H1 (cell line): ENCODE data around the gene CCDC183. TPM values are rescaled to one million over a fixed set of nuclear protein-coding genes. Genes with fewer than 3 reads are reported as not detected.
A peak's percentile ranks its signal among the peaks of the same experiment; 100 is the strongest.

Experiments used
- CTCF ChIA-PET: fragments of 300-600 bp; sonication (Branson Sonifier 250); formaldehyde crosslinking; loops from one replicate; lab custom pipeline; 2021; ENCODE audit not compliant: partially characterized antibody; lab: Charles Lee
- POLR2A ChIA-PET: fragments of 300-600 bp; sonication (Branson Sonifier 250); formaldehyde crosslinking; loops from one replicate; lab custom pipeline; 2021; ENCODE audit warnings: inconsistent platforms; ENCODE audit not compliant: partially characterized antibody; lab: Charles Lee
- DNase-seq, 2 experiments: peaks; one replicate each; pipeline versions ENCODE4 v3.0.0 to v3.0.0-alpha.2; 2010 to 2022; ENCODE audit warnings: low spot score in 2 of 2, low read depth in 1 of 2, mixed read lengths in 1 of 2
- FAIRE-seq: peaks from 2 replicates; lab custom pipeline; 2011; peaks lifted over from hg19 to GRCh38; lab: Jason Lieb, UNC
- H2AFZ ChIP-seq: 2 replicates; pipeline ENCODE4 v1.8.1; 2012; ENCODE audit warnings: low read length, inconsistent platforms
- H2AK5ac ChIP-seq: 2 replicates; pipeline ENCODE4 v1.6.1; 2013; ENCODE audit warnings: low read depth, low read length
- H2BK120ac ChIP-seq: replicated peaks from 2 replicates; pipeline ENCODE3; 2013; ENCODE audit warnings: low read depth, low read length, inconsistent platforms
- H2BK12ac ChIP-seq: 2 replicates; pipeline ENCODE4 v1.6.1; 2013; ENCODE audit warnings: low read depth, low read length
- H2BK15ac ChIP-seq: 2 replicates; pipeline ENCODE4 v1.6.1; 2013; ENCODE audit warnings: low read length
- H2BK20ac ChIP-seq: 2 replicates; pipeline ENCODE4 v1.6.1; 2013; ENCODE audit warnings: low read length
- H2BK5ac ChIP-seq: 2 replicates; pipeline ENCODE4 v1.6.1; 2013; ENCODE audit warnings: low read depth, low read length
- H3K14ac ChIP-seq: 2 replicates; pipeline ENCODE4 v1.6.1; 2013; ENCODE audit warnings: inconsistent platforms; ENCODE audit not compliant: insufficient read length
- H3K18ac ChIP-seq: 2 replicates; pipeline ENCODE4 v1.6.1; 2013; ENCODE audit warnings: low read length; ENCODE audit errors: extremely low read depth
- H3K23ac ChIP-seq: 2 replicates; pipeline ENCODE4 v1.6.1; 2013; ENCODE audit warnings: inconsistent platforms; ENCODE audit not compliant: insufficient read length
- H3K23me2 ChIP-seq: 2 replicates; pipeline ENCODE4 v1.6.1; 2013; ENCODE audit warnings: low read depth, low read length
- H3K27ac ChIP-seq: 2 replicates; pipeline ENCODE4 v1.6.1; 2011; ENCODE audit warnings: low read depth, low read length, inconsistent platforms
- H3K27me3 ChIP-seq, 4 experiments: replicated peaks in 1 of 4; 1 replicate in 1 of 4; 2 replicates in 3 of 4; pipeline versions ENCODE4 v1.6.1 to v1.8.1; 2011 to 2013; ENCODE audit warnings: low read length in 3 of 4, mild to moderate bottlenecking in 3 of 4, inconsistent platforms in 2 of 4, mixed read lengths in 2 of 4, moderate library complexity in 1 of 4; ENCODE audit not compliant: control insufficient read depth in 3 of 4, insufficient read depth in 3 of 4; ENCODE audit errors: extremely low read depth in 1 of 4
- H3K36me3 ChIP-seq, 4 experiments: 2 replicates each; pipeline versions ENCODE4 v1.6.1 to v1.8.1; 2011 to 2013; ENCODE audit warnings: mild to moderate bottlenecking in 4 of 4, low read length in 3 of 4, moderate library complexity in 2 of 4, control low read depth in 1 of 4, inconsistent platforms in 1 of 4; ENCODE audit not compliant: insufficient read depth in 4 of 4, control insufficient read depth in 2 of 4
- H3K4ac ChIP-seq: replicated peaks from 2 replicates; pipeline ENCODE3; 2013; ENCODE audit warnings: low read length, low read depth, mixed read lengths, inconsistent platforms; ENCODE audit not compliant: insufficient read length
- H3K4me1 ChIP-seq, 4 experiments: replicated peaks in 1 of 4; 1 replicate in 1 of 4; 2 replicates in 3 of 4; pipeline versions ENCODE4 v1.6.1 to v1.8.1; 2011 to 2013; ENCODE audit warnings: low read length in 3 of 4, inconsistent platforms in 2 of 4, mixed read lengths in 1 of 4; ENCODE audit not compliant: insufficient read depth in 4 of 4, control insufficient read depth in 3 of 4
- H3K4me2 ChIP-seq, 2 experiments: 2 replicates each; pipeline versions ENCODE4 v1.6.1 to v1.8.1; 2011 to 2013; ENCODE audit warnings: low read depth in 2 of 2, low read length in 2 of 2, control low read depth in 1 of 2, inconsistent platforms in 1 of 2, mild to moderate bottlenecking in 1 of 2; ENCODE audit not compliant: insufficient read depth in 1 of 2
- H3K4me3 ChIP-seq, 4 experiments: fragments of 200-600, 300-600 bp in 1 of 4; sonication (generic), shearing (Covaris generic), sonication (Bioruptor Twin) in 1 of 4; 2 replicates each; pipeline versions ENCODE4 v1.5.1 to v1.8.1; 2011 to 2016; ENCODE audit warnings: low read length in 4 of 4, low read depth in 3 of 4, control low read depth in 2 of 4, inconsistent platforms in 2 of 4, mild to moderate bottlenecking in 2 of 4, mixed read lengths in 1 of 4, moderate library complexity in 1 of 4; ENCODE audit not compliant: insufficient read depth in 2 of 4; ENCODE audit errors: extremely low read depth in 1 of 4
- H3K56ac ChIP-seq: replicated peaks from 2 replicates; pipeline ENCODE3; 2013; ENCODE audit warnings: low read depth, mild to moderate bottlenecking, mixed read lengths, low read length, inconsistent platforms; ENCODE audit not compliant: insufficient read length
- H3K79me1 ChIP-seq: 2 replicates; pipeline ENCODE4 v1.6.1; 2013; ENCODE audit warnings: low read depth, low read length, control low read depth
- H3K79me2 ChIP-seq, 2 experiments: 2 replicates each; pipeline versions ENCODE4 v1.6.1 to v1.8.1; 2012 to 2013; ENCODE audit warnings: low read length in 2 of 2, mild to moderate bottlenecking in 2 of 2, inconsistent platforms in 1 of 2; ENCODE audit not compliant: insufficient read depth in 2 of 2, control insufficient read depth in 1 of 2
- H3K9ac ChIP-seq, 4 experiments: replicated peaks in 1 of 4; 1 replicate in 1 of 4; 2 replicates in 3 of 4; pipeline versions ENCODE4 v1.6.1 to v1.8.1; 2011 to 2013; ENCODE audit warnings: low read depth in 3 of 4, low read length in 3 of 4, control low read depth in 2 of 4, mild to moderate bottlenecking in 2 of 4, moderate library complexity in 2 of 4, inconsistent platforms in 1 of 4; ENCODE audit errors: extremely low read depth in 1 of 4
- H3K9me3 ChIP-seq, 2 experiments: 2 replicates each; pipeline versions ENCODE4 v1.6.1 to v1.8.1; 2012 to 2013; ENCODE audit warnings: mild to moderate bottlenecking in 2 of 2, moderate library complexity in 2 of 2, control low read depth in 1 of 2, inconsistent platforms in 1 of 2, low read depth in 1 of 2, low read length in 1 of 2, mixed read lengths in 1 of 2; ENCODE audit not compliant: insufficient read depth in 2 of 2
- H4K20me1 ChIP-seq, 2 experiments: replicated peaks in 1 of 2; 2 replicates each; pipeline versions ENCODE3 to v1.8.1; 2011 to 2013; ENCODE audit warnings: inconsistent platforms in 2 of 2, low read length in 2 of 2, mild to moderate bottlenecking in 1 of 2; ENCODE audit not compliant: insufficient read depth in 2 of 2, control insufficient read depth in 1 of 2
- H4K5ac ChIP-seq: 2 replicates; pipeline ENCODE4 v1.6.1; 2013; ENCODE audit warnings: low read length, low read depth, mixed read lengths, inconsistent platforms; ENCODE audit not compliant: insufficient read length
- H4K8ac ChIP-seq: 2 replicates; pipeline ENCODE4 v1.8.0; 2013; ENCODE audit warnings: mild to moderate bottlenecking, moderate library complexity, low read length, inconsistent platforms; ENCODE audit not compliant: insufficient read depth; ENCODE audit errors: extremely low read depth
- H4K91ac ChIP-seq: replicated peaks from 2 replicates; pipeline ENCODE3; 2013; ENCODE audit warnings: low read length, mixed read lengths, inconsistent platforms; ENCODE audit not compliant: insufficient read length
- JUN ChIP-seq: IDR thresholded peaks from 2 replicates; pipeline ENCODE4 v1.6.1; 2011; ENCODE audit warnings: low read depth, mild to moderate bottlenecking, improper control_type of control experiment, low read length
- POLR2AphosphoS5 ChIP-seq: IDR thresholded peaks from 2 replicates; pipeline ENCODE4 v1.6.1; 2011; ENCODE audit warnings: low read depth, low read length
- POU5F1 ChIP-seq: IDR thresholded peaks from 2 replicates; pipeline ENCODE4 v1.6.1; 2011; ENCODE audit warnings: low read depth, mild to moderate bottlenecking, low read length, moderate library complexity
- RAD21 ChIP-seq, 2 experiments: IDR thresholded peaks in 1 of 2; conservative IDR thresholded peaks in 1 of 2; 2 replicates each; pipeline ENCODE4 v1.6.1; 2011; ENCODE audit warnings: low read depth in 2 of 2, low read length in 2 of 2, improper control_type of control experiment in 1 of 2, inconsistent platforms in 1 of 2, mild to moderate bottlenecking in 1 of 2, moderate library complexity in 1 of 2
- SP2 ChIP-seq: IDR thresholded peaks from 2 replicates; pipeline ENCODE4 v1.6.1; 2012; ENCODE audit warnings: mild to moderate bottlenecking, low read length, inconsistent platforms
- TBP ChIP-seq: IDR thresholded peaks from 2 replicates; pipeline ENCODE4 v1.6.1; 2011; ENCODE audit warnings: low read depth, low read length, improper control_type of control experiment
- WGBS, 2 experiments: shearing (Covaris generic) in 1 of 2; methylation state at CpG; one replicate each; pipeline versions ENCODE4 v1.1.6 to v1.1.7; 2013 to 2015; ENCODE audit warnings: low lambda C conversion rate in 2 of 2, mixed read lengths in 2 of 2, inconsistent platforms in 1 of 2, low coverage in 1 of 2, missing lambda C conversion rate in 1 of 2; ENCODE audit not compliant: insufficient replicate concordance in 2 of 2, insufficient coverage in 1 of 2, insufficient read length in 1 of 2; ENCODE audit errors: extremely low coverage in 1 of 2, missing lambda C conversion rate in 1 of 2; 5-methylcytosine and 5-hydroxymethylcytosine counted together
- polyA plus RNA-seq, 7 experiments: library from polyadenylated mRNA; depleted of rRNA in 3 of 7; stranded (reverse) in 5 of 7; unstranded in 2 of 7; fragments of >200 nt in 5 of 7; fragments of 200-250 nt in 2 of 7; gene quantifications; 1 replicate in 5 of 7; 2 replicates in 1 of 7; 4 replicates in 1 of 7; pipeline versions ENCODE4 v1.2.1 to v1.2.3, GENCODE V29; 2011 to 2013; ENCODE audit warnings: missing spikeins in 2 of 7, mixed read lengths in 2 of 7
- total RNA-seq: library from RNA; stranded (reverse); fragmentation: NEBNext Ultra II Directional; extraction: Animal tissue kit (Norgen Biotek cat#: 25700); gene quantifications from 2 replicates; pipeline ENCODE4 v1.2.1, GENCODE V29; 2021
- TF ChIP-seq, protein P1 (sequence below): IDR thresholded peaks from 2 replicates; pipeline ENCODE4 v1.6.1; 2011; ENCODE audit warnings: low read length, improper control_type of control experiment
- TF ChIP-seq, protein P2 (sequence below): IDR thresholded peaks from 2 replicates; pipeline ENCODE4 v1.6.1; 2011; ENCODE audit warnings: low read depth, mild to moderate bottlenecking, low read length; ENCODE audit not compliant: insufficient read depth

Gene CCDC183
- total and polyA plus RNA-seq, 2 of the 8 experiments (the other 6 are each of a cell fraction or from before 2014, with no cell fraction given): 0.51 to 1.6 TPM

- no peak overlapping the region for H4K5ac ChIP-seq
- WGBS, 2 experiments: 92% methylated on average over 20 of the region's 23 CpGs; no CpG with 5 or more reads in 1 of the 2 experiments
- POLR2A ChIA-PET: interaction anchor here (1.1 to 16.2 kb wide), 2 partner anchors 16 to 27 kb away, joined by 3 to 248 read pairs; partner anchors contain the start of gene AJM1
- no peak overlapping the region for H4K91ac ChIP-seq
- no peak overlapping the region for H2BK5ac ChIP-seq
- H3K4me3 ChIP-seq: no peak overlapping the region
- no peak overlapping the region for H3K9ac ChIP-seq
- H4K8ac ChIP-seq: peak overlapping the region; percentile 14; the same call in 1 of the 2 replicates
- peaks cover 0 to 7% (median 2%) of the 10 kb centered on the region in 4 experiments; a peak in 5 of 7 replicates for H3K4me1 ChIP-seq
- no peaks in the 10 kb centered on the region for H3K79me1 ChIP-seq
- no peak overlapping the region for H2AK5ac ChIP-seq
- H3K4me2 ChIP-seq: no peak overlapping the region
- no peak overlapping the region for H2BK120ac ChIP-seq
- no peak overlapping the region for H3K4ac ChIP-seq
- H3K79me2 ChIP-seq: no peaks in the 10 kb centered on the region
- FAIRE-seq (no peak), DNase-seq (peak in 1 of 2 experiments; percentile 52)
- no peak overlapping the region for H3K18ac ChIP-seq
- H2BK15ac ChIP-seq: no peak overlapping the region
- H3K14ac ChIP-seq: no peak overlapping the region
- no peak overlapping the region for H2BK20ac ChIP-seq
- H3K23ac ChIP-seq: no peak overlapping the region
- no peaks in the 10 kb centered on the region for H3K9me3 ChIP-seq
- no peaks in the 10 kb centered on the region; the same call in 1 of the 2 replicates for H3K23me2 ChIP-seq
- H2BK12ac ChIP-seq: no peak overlapping the region
- no peak overlapping the region for H3K56ac ChIP-seq
- no peak overlapping the region for H3K27ac ChIP-seq
- H3K36me3 ChIP-seq: peaks cover 0 to 7% (median 3%) of the 10 kb centered on the region in 4 experiments; a peak in 5 of 8 replicates
- H2AFZ ChIP-seq: no peak overlapping the region
- peaks cover 3 to 12% of the 10 kb centered on the region in 2 experiments for H4K20me1 ChIP-seq
- CTCF ChIA-PET: interaction anchor here (0.7 to 1.5 kb wide), 2 partner anchors 11 to 43 kb away, joined by 3 read pairs; no protein-coding TSS in a partner anchor
- H3K27me3 ChIP-seq: no peaks in the 10 kb centered on the region
- TF ChIP-seq TBP (no peak), RAD21 (IDR thresholded peaks at IDR 0.05 in 1 of 2, conservative IDR thresholded peaks at IDR 0.05 in 1 of 2; ENCODE audit: low read depth in 2 of 2, low read length in 2 of 2) (no peak), POLR2AphosphoS5 (no peak), JUN (no peak), POU5F1 (no peak), SP2 (no peak)
- TF ChIP-seq, protein P1, sequence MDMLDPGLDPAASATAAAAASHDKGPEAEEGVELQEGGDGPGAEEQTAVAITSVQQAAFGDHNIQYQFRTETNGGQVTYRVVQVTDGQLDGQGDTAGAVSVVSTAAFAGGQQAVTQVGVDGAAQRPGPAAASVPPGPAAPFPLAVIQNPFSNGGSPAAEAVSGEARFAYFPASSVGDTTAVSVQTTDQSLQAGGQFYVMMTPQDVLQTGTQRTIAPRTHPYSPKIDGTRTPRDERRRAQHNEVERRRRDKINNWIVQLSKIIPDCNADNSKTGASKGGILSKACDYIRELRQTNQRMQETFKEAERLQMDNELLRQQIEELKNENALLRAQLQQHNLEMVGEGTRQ: no peak
- TF ChIP-seq, protein P2, sequence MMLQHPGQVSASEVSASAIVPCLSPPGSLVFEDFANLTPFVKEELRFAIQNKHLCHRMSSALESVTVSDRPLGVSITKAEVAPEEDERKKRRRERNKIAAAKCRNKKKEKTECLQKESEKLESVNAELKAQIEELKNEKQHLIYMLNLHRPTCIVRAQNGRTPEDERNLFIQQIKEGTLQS: no peak
These were observed 58.8 kb downstream of the CCDC183 start for GRCh38 chr9:136854842-136855460.
